A549 (cell line): Measurements from ENCODE around the gene ZNF570. TPM values are rescaled to one million over a fixed set of nuclear protein-coding genes. Genes with fewer than 3 reads are reported as not detected.

Source experiments
- ATAC-seq, 2 experiments: fragments of 200-7000 bp in 1 of 2; fragments of >200 bp in 1 of 2; cut with Nextera tagmentation in 1 of 2; cut with Tn5 transposase in 1 of 2; 3 replicates each; pipeline versions ENCODE4 v1.8.0 to v1.9.1; 2018 to 2020; ENCODE audit warnings: mild to moderate bottlenecking in 1 of 2, moderate library complexity in 1 of 2
- CTCF ChIA-PET: fragments of 300-600 bp; sonication (Branson Sonifier 250); formaldehyde crosslinking; extraction: SDS; loops from one replicate; lab custom pipeline; 2021; ENCODE audit warnings: antibody characterized with exemption, inconsistent platforms; lab: Yijun Ruan, JAX
- POLR2A ChIA-PET: fragments of 350-600 bp; formaldehyde crosslinking; extraction: SDS; loops from one replicate; lab custom pipeline; 2021; ENCODE audit warnings: antibody characterized with exemption, inconsistent platforms; lab: Yijun Ruan, JAX
- DNase-seq, 2 experiments: peaks; one replicate each; pipeline versions ENCODE4 v3.0.0 to v3.0.0-alpha.2; 2011 to 2016; ENCODE audit warnings: low read depth in 1 of 2, low spot score in 1 of 2
- FAIRE-seq: peaks from 2 replicates; lab custom pipeline; 2011; peaks lifted over from hg19 to GRCh38; lab: Jason Lieb, UNC
- H3K27ac ChIP-seq, 2 experiments: fragments of >200 bp; sonication (Bioruptor Twin); formaldehyde crosslinking; 3 replicates each; pipeline ENCODE4 v1.5.1; 2016 to 2017
- H3K4me1 ChIP-seq: fragments of >200 bp; sonication (Bioruptor Twin); formaldehyde crosslinking; 3 replicates; pipeline ENCODE4 v1.6.1; 2016
- H3K4me2 ChIP-seq: fragments of >200 bp; sonication (Bioruptor Twin); formaldehyde crosslinking; 3 replicates; pipeline ENCODE4 v1.6.1; 2016
- H3K4me3 ChIP-seq: fragments of >200 bp; sonication (Bioruptor Twin); formaldehyde crosslinking; 3 replicates; pipeline ENCODE4 v1.5.1; 2016
- H3K9me3 ChIP-seq: fragments of >200 bp; sonication (Bioruptor Twin); formaldehyde crosslinking; 3 replicates; pipeline ENCODE4 v1.6.1; 2016
- BHLHE40 ChIP-seq: IDR thresholded peaks from 2 replicates; pipeline ENCODE4 v1.6.1; 2012; ENCODE audit warnings: low read depth, low read length, inconsistent platforms
- CBX8 ChIP-seq: fragments of 200-600 bp; sonication (generic); IDR thresholded peaks from 2 replicates; pipeline ENCODE4 v1.6.1; 2016
- CEBPB ChIP-seq, 2 experiments: fragments of >200 bp in 1 of 2; sonication (Bioruptor Twin) in 1 of 2; formaldehyde crosslinking in 1 of 2; IDR thresholded peaks; 2 replicates each; pipeline ENCODE4 v1.6.1; 2012 to 2016
- CHD4 ChIP-seq: fragments of 200-600 bp; sonication (generic); IDR thresholded peaks from 2 replicates; pipeline ENCODE4 v1.6.1; 2016; ENCODE audit warnings: antibody characterized with exemption, mild to moderate bottlenecking, borderline replicate concordance
- EHMT2 ChIP-seq: fragments of 200-600 bp; sonication (generic); IDR thresholded peaks from 2 replicates; pipeline ENCODE4 v1.6.1; 2016; ENCODE audit warnings: antibody characterized with exemption, low read depth, mild to moderate bottlenecking, moderate library complexity
- FOSB ChIP-seq: fragments of 250-450 bp; sonication (Bioruptor Pico); IDR thresholded peaks from 2 replicates; pipeline ENCODE4 v1.5.0; 2020; ENCODE audit warnings: mild to moderate bottlenecking, moderate library complexity
- FOSL2 ChIP-seq, 2 experiments: fragments of 450-650 bp in 1 of 2; fragments of >200 bp in 1 of 2; sonication (Bioruptor Twin) in 1 of 2; formaldehyde crosslinking; IDR thresholded peaks; 2 replicates each; pipeline versions ENCODE4 v1.5.0 to v1.6.1; 2016 to 2020; ENCODE audit warnings: mild to moderate bottlenecking in 1 of 2, moderate library complexity in 1 of 2
- GATA3 ChIP-seq: IDR thresholded peaks from 2 replicates; pipeline ENCODE4 v1.6.1; 2012; ENCODE audit warnings: borderline replicate concordance
- HES2 ChIP-seq: fragments of >200 bp; sonication (Bioruptor Twin); formaldehyde crosslinking; IDR thresholded peaks from 2 replicates; pipeline ENCODE4 v1.6.1; 2016
- HOXB13 ChIP-seq: fragments of 250-450 bp; sonication (Bioruptor Pico); IDR thresholded peaks from 2 replicates; pipeline ENCODE4 v1.5.0; 2020; ENCODE audit warnings: low read depth, mild to moderate bottlenecking, moderate library complexity
- HOXB5 ChIP-seq: fragments of 250-450 bp; sonication (Bioruptor Pico); IDR thresholded peaks from 2 replicates; pipeline ENCODE4 v1.5.0; 2020; ENCODE audit warnings: mild to moderate bottlenecking, moderate library complexity
- MAFK ChIP-seq: fragments of 450-650 bp; IDR thresholded peaks from 2 replicates; pipeline ENCODE4 v1.6.1; 2014; ENCODE audit not compliant: partially characterized antibody
- MAZ ChIP-seq: fragments of 150-350 bp; IDR thresholded peaks from 2 replicates; pipeline ENCODE4 v1.6.1; 2014; ENCODE audit warnings: antibody characterized with exemption, low read depth, low read length, borderline replicate concordance
- NFE2L2 ChIP-seq: fragments of 150-350 bp; conservative IDR thresholded peaks from 2 replicates; pipeline ENCODE4 v1.6.1; 2014; ENCODE audit warnings: low read length
- NR3C1 ChIP-seq: fragments of >200 bp; sonication (Bioruptor Twin); formaldehyde crosslinking; IDR thresholded peaks from 3 replicates; pipeline ENCODE4 v1.6.1; 2017
- PBX3 ChIP-seq: IDR thresholded peaks from 2 replicates; pipeline ENCODE4 v1.6.1; 2012
- POLR2A ChIP-seq: IDR thresholded peaks from 2 replicates; pipeline ENCODE4 v1.6.1; 2012; ENCODE audit warnings: mild to moderate bottlenecking, low read length
- RAD21 ChIP-seq, 2 experiments: fragments of >200 bp in 1 of 2; sonication (Bioruptor Twin) in 1 of 2; formaldehyde crosslinking in 1 of 2; IDR thresholded peaks in 1 of 2; conservative IDR thresholded peaks in 1 of 2; 2 replicates in 1 of 2; 3 replicates in 1 of 2; pipeline ENCODE4 v1.6.1; 2012 to 2018; ENCODE audit warnings: inconsistent platforms in 1 of 2
- RCOR1 ChIP-seq: fragments of 150-350 bp; IDR thresholded peaks from 2 replicates; pipeline ENCODE4 v1.6.1; 2014; ENCODE audit warnings: antibody characterized with exemption, low read length, low read depth
- RFX5 ChIP-seq: fragments of 450-650 bp; IDR thresholded peaks from 2 replicates; pipeline ENCODE4 v1.7.1; 2014; ENCODE audit warnings: antibody characterized with exemption, mild to moderate bottlenecking, moderate library complexity
- RNF2 ChIP-seq: fragments of 200-600 bp; sonication (generic); IDR thresholded peaks from 2 replicates; pipeline ENCODE4 v1.6.1; 2016; ENCODE audit warnings: low read depth, mild to moderate bottlenecking, antibody characterized with exemption, moderate library complexity, borderline replicate concordance
- TFCP2L1 ChIP-seq: fragments of 250-450 bp; sonication (Bioruptor Pico); IDR thresholded peaks from 2 replicates; pipeline ENCODE4 v1.5.0; 2021; ENCODE audit warnings: mild to moderate bottlenecking
- USF2 ChIP-seq: fragments of 450-650 bp; IDR thresholded peaks from 2 replicates; pipeline ENCODE4 v1.6.1; 2014; ENCODE audit warnings: antibody characterized with exemption
- ZC3H11A ChIP-seq: fragments of 450-650 bp; IDR thresholded peaks from 2 replicates; pipeline ENCODE4 v1.6.1; 2014; ENCODE audit warnings: antibody characterized with exemption, mild to moderate bottlenecking
- ZFP36 ChIP-seq: fragments of 450-650 bp; IDR thresholded peaks from 2 replicates; pipeline ENCODE4 v1.6.1; 2014; ENCODE audit warnings: borderline replicate concordance; ENCODE audit not compliant: partially characterized antibody
- WGBS: methylation state at CpG from one replicate; pipeline ENCODE4 v1.1.6; 2017; ENCODE audit errors: missing lambda C conversion rate; 5-methylcytosine and 5-hydroxymethylcytosine counted together
- polyA plus RNA-seq, 4 experiments: library from polyadenylated mRNA; depleted of rRNA in 3 of 4; stranded (reverse); fragments of >200 nt; fragmentation: RNase III in 1 of 4; extraction: RNeasy Plus Mini Kit Qiagen cat#74134 plus additional on column Dnase treatment in 1 of 4; gene quantifications; 2 replicates in 3 of 4; 3 replicates in 1 of 4; pipeline ENCODE4 v1.2.3, GENCODE V29; 2011 to 2017

Gene ZNF570
- polyA plus RNA-seq, 2 of the 4 experiments (the other 2 are of a cell fraction) = 3.7 to 7.9 TPM

- TF ChIP-seq CBX8 (no peak), TFCP2L1 (CRISPR knock-in tag) (no peak), PBX3 (no peak), POLR2A (no peak), GATA3 (peak; percentile 15; the same call in 1 of the 2 replicates), FOSL2 (IDR thresholded peaks at IDR 0.05) (no peak), FOSL2 (CRISPR knock-in tag; IDR thresholded peaks at IDR 0.05) (0 out of 2 replicates have a peak, but pooled peaks have one; percentile 3), CHD4 (no peak), BHLHE40 (no peak), ZFP36 (no peak), RCOR1 (no peak)
- 78% methylated on average over 18 of the region's 18 CpGs for WGBS
- Histone ChIP-seq H3K4me3 (peak overlapping the region; percentile 63), H3K27ac (peak overlapping the region; percentile 80 to 87; a peak in 4 of 6 replicates), H3K9me3 (peaks cover 80% of the 10 kb centered on the region), H3K4me1 (no peaks in the 10 kb centered on the region), H3K4me2 (peak overlapping the region; percentile 72)
- ChIA-PET POLR2A (interaction anchor here (0.9 to 1.6 kb wide), 5 partner anchors 97 to 978 kb away, joined by 5 to 7 read pairs (median 6); partner anchors contain the start of genes ZNF527, ZNF540, ZNF566 and ZNF571), CTCF (interaction anchor here (0.6 kb wide), 1 partner anchor 28 kb away, joined by 4 read pairs; no protein-coding TSS in a partner anchor)
- ATAC-seq (no peak; a peak in 1 of 6 replicates), FAIRE-seq (no peak), DNase-seq (no peak)
Measured at GRCh38 chr19:37467608-37468090, 1.5 kb upstream of the ZNF570 start.

- ATAC-seq = no peak
- no peaks in the 10 kb centered on the region for H3K4me1 ChIP-seq
- DNase-seq = no peak
- TF ChIP-seq EHMT2 (no peak), NFE2L2 (no peak), USF2 (no peak), MAFK (no peak), RAD21 (conservative IDR thresholded peaks at IDR 0.05 in 1 of 2, IDR thresholded peaks at IDR 0.05 in 1 of 2) (no peak), CEBPB (IDR thresholded peaks at IDR 0.05) (no peak), RFX5 (no peak), FOSB (CRISPR knock-in tag) (no peak)
- peaks cover 77% of the 10 kb centered on the region for H3K9me3 ChIP-seq
- peak; percentile 28 for FAIRE-seq
- WGBS = 66% methylated on average over 4 of the region's 4 CpGs
- H3K27ac ChIP-seq = no peak overlapping the region
- no peak overlapping the region for H3K4me3 ChIP-seq
- ChIA-PET CTCF (interaction anchor here (0.6 to 0.7 kb wide), 3 partner anchors 14 to 544 kb away, joined by 3 to 6 read pairs (median 4); no protein-coding TSS in a partner anchor), POLR2A (interaction anchor here (0.6 to 0.7 kb wide), 2 partner anchors 253 to 1294 kb away, joined by 4 to 5 read pairs; no protein-coding TSS in a partner anchor)
- peak overlapping the region; percentile 71 for H3K4me2 ChIP-seq
Measured at GRCh38 chr19:37470216-37470615, 1.1 kb downstream of the ZNF570 start.

- CTCF ChIA-PET = no interaction called here
- WGBS = 90% methylated on average over 9 of the region's 9 CpGs
- POLR2A ChIA-PET = no interaction called here
Measured at GRCh38 chr19:37472165-37472564, 3.0 kb downstream of the ZNF570 start.

More at GRCh38 chr19:37472165-37472564, 3.0 kb downstream of the ZNF570 start:
- H3K4me2 ChIP-seq = no peak overlapping the region
- peaks cover 83% of the 10 kb centered on the region for H3K9me3 ChIP-seq
- ATAC-seq (no peak), FAIRE-seq (peak; percentile 72), DNase-seq (no peak)
- TF ChIP-seq ZC3H11A (no peak), RNF2 (no peak), PBX3 (no peak), MAZ (no peak), FOSB (CRISPR knock-in tag) (no peak), HES2 (no peak), FOSL2 (IDR thresholded peaks at IDR 0.05) (no peak), FOSL2 (CRISPR knock-in tag; IDR thresholded peaks at IDR 0.05) (no peak), HOXB5 (no peak), RAD21 (conservative IDR thresholded peaks at IDR 0.05 in 1 of 2, IDR thresholded peaks at IDR 0.05 in 1 of 2) (no peak), RCOR1 (no peak), CHD4 (no peak), HOXB13 (CRISPR knock-in tag) (no peak), NR3C1 (no peak)
- no peaks in the 10 kb centered on the region for H3K4me1 ChIP-seq
- H3K27ac ChIP-seq = no peak overlapping the region
- no peak overlapping the region for H3K4me3 ChIP-seq
